Stimulated activated CD8-positive, alpha-beta memory T cell treated with anti-CD3 and anti-CD28 coated beads, Interleukin-2, amount 100 ng/mL, for 48 hours (primary cell): ENCODE data around the gene ALKBH6.
A peak's percentile ranks its signal among the peaks of the same experiment; 100 is the strongest.
"Not testable (repeated sequence)": the region's sequence is repeated elsewhere in the genome, so short reads cannot be mapped to it uniquely, and the experiment has no call there.

Source experiments
- DNase-seq, 2 donors: peaks; one replicate each; pipeline ENCODE4 v3.0.0-alpha.2; 2020; ENCODE audit warnings: low read depth in 2 of 2

ALKBH6 gene

DNA sequence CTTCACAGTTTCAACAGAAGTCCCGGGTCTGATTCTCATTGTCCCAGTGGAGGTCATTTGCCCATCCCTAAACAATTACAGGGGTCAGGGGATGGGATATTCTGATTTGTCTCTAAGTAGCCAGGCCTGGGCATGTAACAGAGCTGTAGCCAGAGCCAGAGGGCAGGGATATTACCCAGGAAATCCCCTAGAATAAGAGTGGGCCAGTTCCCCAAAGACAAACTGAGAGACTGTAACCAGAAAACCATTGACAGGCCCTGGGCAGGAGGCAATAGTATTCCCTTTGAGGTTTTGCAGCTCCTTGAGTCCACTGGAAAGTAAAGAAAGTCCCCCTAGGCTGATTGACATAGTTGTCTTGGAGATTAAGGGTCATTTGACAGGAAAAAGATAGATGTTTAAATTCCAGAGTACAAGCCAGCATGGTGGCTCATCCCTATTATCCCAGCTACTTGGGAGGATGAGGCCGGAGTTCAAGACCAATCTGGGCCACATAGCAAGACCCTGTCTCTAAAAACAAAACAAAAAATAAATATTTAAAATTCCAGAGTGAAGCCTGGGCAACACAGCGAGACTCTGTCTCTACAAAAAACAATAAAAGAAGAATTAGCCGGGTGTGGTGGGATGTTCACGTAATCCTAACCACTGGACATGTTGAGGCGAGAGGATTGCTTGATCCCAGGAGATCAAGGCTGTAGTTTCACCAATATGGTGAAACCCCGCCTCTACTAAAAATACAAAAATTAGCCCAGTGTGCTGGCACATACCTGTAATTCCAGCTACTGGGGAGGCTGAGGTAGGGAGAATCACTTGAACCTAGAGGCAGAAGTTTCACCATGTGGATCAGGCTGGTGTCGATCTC is 20.9 kb downstream of the ALKBH6 start:
- no peak for DNase-seq

DNA sequence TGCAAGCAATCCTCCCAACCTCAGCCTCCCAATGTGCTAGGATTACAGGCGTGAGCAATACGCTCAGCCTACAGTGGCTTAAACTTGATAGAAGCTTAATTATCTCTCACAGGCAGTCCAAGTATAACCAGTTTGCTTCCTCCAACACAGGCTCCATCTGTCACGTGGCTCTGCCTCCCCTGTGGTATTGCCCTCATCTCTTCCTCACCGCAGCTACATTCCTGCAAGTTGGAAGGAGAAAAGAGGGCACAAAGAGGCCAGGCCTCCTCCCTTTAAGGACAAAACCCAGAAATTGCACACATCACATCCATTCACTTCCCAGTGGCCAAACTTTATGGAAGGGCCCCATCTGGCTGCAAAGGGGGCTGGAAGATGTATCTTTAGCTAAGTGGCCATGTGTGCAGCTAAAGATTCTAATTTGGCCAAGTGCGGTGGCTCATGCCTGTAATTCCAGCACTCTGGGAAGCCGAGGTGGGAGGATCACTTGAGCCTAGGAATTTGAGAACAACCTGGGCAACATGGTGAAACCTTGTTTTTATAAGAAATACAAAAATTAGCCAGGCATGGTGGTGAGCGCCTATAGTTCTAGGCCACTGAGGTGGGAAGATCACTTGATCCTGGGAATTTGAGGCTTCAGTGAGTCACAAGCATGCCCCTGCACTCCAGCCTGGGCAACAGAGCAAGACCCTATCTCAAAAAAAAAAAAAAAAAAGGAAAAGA is 22.1 kb downstream of the ALKBH6 start:
- DNase-seq = no peak

DNA sequence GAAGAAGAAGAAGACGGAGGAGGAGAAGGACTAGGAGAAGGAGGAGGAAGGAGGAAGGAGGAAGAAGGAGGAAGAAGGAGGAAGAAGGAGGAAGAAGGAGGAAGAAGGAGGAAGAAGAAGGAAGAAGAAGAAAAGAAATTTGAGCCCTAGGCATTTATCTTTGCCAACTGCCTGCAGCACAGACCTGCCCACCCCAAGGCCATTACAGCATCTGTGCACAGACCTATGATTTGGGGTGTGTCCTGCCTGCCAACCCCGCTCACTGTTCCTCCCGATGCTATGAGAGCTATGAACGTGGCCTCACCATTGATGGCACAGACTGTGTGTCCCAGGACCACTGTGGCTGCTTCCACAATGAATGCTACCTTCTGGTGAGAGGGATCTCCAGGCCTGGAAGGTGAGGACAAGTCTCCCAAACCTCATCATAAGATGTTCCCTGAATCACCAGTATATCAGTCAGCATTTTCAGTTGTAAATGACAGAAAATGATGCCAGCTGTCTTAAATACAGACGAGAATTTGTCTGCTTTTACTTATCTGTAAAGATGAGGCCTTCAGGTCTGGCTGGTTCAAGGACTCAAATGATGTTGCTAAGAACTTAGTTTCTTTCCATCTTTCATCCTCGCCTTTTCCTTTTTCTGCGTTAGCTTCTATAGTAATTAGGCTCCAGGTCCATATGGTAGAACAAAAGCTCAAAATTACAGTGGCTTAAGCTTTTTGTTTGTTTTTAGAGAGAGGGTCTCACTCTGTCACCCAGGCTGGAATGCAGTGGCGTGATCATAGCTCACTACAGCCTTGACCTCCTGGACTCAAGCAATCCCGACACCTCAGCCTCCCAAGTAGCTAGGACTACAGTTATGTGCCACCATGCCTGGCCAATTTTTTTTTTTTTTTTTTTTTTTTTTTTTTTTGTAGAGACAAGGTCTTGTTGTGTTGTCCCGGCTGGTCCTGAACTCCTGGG is 23.0 kb downstream of the ALKBH6 start:
- DNase-seq = no peak

DNA sequence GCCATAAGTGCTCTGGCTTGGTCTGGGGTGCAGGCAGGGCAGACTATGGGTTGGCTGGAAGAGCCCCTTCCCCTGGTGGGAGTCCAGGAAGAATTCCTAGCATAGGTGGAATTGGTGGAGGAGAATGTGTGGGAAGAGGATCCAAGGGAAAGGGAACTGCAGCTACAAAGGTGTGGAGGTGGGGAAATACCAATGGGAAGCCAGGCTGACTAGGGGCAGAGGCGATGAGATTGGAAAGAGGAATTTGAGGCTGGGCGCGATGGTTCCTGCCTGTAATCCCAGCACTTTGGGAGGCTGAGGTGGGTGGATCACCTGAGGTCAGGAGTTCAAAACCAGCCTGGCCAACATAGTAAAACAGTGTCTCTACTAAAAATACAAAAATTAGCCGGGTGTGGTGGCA is 23.9 kb downstream of the ALKBH6 start:
- no peak for DNase-seq

DNA sequence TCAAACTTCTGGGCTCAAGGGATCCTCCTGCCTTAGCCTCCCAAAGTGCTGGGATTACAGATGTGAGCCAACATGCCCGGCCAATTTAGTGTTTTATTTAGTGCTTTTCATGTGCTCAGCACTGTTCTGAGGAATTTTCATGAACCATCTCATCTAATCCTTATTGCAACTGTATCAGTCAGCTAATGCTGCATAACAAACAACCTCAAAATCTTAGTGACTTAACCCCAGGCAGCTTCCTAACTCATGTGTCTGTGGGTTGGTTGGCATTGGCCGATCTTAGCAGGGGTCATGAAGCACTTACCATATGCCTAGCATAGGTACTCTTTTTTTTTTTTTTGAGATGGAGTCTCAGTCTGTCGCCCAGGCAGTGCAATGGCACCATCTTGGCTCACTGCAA is 25.2 kb downstream of the ALKBH6 start:
- DNase-seq = no peak

DNA sequence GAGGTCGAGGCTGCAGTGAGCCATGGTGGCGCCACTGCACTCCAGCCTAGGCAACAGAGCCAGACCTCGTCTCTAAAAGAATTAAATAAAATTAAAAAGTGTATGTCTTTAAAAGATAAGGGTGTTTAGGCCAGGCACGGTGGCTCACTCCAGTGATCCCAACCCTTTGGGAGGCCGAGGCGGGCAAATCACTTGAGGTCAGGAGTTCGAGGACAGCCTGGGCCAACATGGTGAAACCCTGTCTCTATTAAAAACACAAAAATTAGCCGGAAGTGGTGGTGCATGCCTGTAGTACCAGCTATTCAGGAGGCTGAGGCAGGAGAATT is 26.5 kb downstream of the ALKBH6 start:
- no peak for DNase-seq

DNA sequence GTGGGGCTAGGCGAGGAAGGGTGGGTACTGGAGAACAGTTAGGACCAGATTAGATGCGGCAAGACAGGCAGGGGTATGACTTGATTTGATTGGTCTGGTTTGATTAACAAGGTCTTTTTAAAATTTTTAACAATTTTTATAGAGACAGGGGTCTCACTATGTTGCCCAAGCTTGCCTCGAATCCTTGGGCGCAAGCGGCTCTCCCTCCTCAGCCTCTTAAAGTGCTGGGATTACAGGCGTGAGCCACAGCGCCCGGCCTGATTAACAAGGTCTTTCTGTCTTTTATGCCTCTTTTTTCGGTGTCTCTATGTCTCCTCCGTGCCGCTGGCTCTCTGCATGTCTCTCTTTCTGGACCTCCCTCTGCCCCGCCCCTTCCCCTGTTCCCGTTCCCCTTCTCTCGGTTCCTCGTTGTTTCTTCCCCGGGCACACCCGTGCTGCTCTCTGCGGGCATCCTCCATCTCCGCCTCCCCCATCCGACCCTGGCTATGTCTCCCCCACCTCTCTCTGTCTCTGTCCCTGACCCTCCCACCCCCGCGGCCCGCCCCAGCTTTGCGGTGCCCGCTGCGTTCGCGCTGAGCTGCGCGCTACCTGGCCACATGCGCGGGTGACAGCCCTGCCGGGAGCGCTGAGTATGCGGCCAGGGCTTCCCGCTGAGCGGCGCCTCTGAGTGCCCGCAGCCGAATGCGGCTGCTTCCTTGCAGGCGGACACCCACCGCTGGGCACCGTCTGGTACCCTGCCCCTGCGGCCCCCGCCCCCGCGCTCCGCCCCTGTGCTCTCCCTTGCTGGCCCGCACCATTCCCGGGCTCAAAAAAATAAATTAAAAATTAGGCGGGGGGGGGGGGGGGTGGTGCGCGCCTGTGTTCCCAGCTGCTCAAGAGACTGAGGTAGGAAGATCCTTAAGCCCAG is 27.1 kb downstream of the ALKBH6 start:
- DNase-seq = peak in 1 of 2 donors; percentile 3

DNA sequence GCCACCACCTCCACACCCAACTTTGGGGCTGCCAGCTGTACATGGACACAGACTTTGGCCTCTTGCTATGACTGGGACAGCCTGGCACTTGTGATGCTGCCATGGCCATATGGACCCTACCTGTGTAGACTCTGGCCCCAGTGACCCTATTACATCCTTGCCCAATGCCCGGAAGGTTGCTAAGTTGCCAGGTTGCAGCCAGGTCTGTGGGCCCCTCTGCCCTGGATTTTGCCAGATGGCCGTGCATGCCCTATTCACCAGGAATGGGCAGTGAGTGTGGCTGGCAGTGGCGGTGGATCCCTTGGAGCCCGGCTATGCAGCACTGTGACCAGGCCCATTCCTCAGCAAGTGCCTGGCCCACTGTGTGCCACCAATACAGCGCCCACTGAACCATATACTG is 27.9 kb downstream of the ALKBH6 start:
- no peak for DNase-seq

DNA sequence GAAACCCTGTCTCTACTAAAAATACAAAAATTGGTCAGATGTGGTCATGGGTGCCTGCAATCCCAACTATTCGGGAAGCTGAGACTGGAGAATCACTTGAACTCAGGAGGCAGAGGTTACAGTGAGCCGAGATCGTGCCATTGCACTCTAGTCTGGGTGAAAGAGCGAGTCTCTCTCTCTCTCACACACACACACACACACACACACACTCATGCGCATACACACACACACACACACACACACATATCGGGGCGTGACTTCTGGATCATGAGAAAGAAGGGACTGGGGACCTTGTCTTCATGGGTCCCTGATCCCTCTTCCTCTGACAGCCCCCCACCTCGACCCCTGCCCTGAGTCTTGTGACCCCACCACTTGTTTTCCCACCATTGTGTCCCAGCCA is 30.8 kb downstream of the ALKBH6 start:
- DNase-seq = no peak

DNA sequence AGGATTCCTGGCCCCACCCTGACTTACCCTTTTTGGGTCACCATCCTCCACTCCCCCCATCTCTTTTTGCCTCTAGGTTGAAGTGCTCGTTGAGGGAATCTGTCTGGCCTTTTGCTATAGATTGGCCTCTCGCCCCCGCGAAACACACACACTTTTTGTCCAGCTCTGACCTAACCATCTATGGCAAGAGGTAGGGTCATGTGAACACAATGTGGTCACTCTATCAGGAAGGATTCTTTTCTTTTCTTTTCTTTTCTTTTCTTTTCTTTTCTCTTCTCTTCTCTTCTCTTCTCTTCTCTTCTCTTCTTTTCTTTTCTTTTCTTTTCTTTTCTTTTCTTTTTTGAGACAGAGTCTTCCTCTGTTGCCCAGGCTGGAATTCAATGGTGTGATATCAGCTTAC is 33.0 kb downstream of the ALKBH6 start:
- DNase-seq = not testable (repeated sequence)

DNA sequence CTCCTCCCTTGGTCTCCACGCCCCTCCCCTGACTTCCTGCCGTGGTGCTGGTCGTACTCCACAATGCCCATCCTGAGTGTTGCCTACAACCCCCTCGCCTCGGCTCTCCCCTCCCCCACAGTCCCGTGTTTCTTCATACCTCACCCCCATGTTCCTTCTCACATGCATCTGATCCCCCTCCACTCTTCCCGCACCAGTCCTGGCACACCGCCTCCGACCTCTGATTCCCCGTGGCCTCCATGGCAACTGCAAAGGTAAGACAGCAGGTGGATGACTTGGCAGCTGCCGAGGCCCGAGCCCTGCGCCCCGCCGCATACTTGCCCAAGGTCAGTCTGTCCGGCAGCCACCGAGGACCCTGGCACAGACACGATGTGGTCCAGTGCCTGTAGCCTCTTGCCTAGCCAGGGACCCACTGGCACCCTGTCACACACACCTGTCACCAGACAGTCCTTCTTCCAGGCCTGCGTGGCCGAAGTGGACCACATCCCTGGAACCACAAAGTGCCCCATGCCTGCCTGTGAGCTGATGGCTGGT is 35.1 kb downstream of the ALKBH6 start:
- no peak for DNase-seq

DNA sequence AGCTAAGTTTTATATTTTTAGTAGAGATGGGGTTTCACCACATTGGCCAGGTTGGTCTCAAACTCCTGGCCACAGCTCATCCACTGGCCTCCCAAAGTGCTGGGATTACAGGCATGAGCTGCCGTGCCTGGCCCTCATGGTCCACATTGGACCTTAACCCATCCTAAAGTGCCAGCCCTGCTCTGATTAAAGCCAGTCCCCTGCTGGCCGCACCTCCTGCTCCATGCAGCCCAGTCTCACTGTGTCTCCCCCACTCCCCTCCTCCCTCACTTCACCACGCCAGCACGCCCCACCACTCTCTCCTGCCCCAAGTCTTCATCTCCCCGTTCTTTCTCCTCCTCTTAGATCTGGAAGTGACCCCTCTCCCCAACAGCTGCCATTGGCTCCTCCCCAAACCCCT is 35.7 kb downstream of the ALKBH6 start:
- no peak for DNase-seq

DNA sequence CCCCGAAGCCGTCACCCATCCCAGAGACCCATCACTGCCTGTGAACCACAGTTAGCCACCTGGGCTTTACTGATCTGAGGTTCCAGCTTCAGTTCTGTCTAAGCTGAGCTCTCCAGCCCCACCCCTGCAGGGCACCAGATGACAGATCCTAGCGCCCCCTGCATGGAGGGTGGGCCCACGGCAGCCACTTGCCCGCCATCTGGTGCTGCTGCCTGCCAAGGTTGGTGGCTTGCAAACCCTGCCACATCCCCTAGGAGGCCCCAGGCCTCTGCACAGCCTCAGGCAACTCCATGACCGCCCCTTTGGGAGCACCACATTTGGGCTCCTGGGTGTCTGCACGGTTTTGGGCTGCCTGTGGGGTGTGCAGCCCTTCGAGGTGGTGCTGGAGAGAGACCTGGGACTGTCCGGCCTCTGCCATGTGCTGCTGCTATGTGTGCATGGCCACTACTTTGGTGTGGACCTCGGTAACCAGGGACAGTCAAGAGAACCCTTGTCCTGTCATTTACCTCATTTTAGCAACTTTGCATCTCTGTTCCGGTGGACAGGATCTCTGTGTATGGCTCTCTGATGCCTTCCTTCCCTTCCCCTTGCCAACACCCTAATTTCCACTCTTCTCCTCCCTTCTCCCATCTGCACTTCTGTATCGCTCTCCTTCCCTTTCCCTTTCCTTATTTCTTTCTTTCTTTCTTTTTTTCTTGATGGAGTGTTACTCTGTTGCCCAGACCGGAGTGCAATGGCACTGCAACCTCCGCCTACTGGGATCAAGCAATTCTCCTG is 36.4 kb downstream of the ALKBH6 start:
- DNase-seq = no peak

DNA sequence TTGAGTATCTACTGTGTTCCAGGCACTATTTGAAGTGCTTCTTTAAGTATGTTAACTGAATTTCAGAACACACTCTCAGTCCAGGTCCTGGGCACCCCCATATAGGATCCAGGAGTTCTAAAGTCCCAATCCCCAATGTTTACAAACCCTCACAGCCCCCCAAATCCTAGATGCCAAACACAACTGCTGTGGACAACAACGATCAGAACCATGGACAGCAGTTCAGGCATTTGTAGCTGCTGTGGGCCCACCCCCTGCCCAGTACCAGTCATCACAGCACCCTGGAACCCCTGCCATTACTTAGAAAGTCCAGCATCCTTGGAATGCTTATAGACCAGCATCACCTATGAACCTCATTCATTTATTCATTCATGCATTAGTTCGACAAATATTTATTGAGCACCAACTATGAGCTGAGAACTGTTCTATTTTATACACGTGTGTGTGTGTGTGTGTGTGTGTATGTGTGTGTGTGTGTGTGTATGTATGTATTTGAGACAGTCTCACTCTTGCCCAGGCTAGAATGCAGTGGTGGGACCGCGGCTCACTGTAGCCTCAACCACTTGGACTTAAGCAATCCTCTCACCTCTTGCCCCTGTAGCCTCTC is 38.3 kb downstream of the ALKBH6 start:
- no peak for DNase-seq

DNA sequence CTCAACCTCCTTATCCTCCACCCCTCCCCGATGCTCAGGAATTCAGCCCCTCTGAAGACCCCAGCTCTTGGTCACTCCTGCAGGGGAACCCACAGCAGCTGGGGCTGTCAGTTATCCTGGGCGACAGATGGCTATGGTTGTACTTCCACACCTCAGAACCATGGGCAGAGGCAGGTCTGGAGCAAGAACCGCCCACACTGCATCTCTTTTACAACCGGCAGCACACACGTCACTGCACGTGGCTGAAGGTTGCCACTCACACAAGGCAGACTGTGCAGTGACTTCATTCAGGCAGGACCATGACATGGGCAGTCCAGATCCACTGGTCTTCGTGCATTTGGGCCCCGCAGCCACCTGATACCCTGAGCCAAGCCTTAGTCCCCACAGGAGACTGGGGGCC is 40.5 kb downstream of the ALKBH6 start:
- DNase-seq = no peak

DNA sequence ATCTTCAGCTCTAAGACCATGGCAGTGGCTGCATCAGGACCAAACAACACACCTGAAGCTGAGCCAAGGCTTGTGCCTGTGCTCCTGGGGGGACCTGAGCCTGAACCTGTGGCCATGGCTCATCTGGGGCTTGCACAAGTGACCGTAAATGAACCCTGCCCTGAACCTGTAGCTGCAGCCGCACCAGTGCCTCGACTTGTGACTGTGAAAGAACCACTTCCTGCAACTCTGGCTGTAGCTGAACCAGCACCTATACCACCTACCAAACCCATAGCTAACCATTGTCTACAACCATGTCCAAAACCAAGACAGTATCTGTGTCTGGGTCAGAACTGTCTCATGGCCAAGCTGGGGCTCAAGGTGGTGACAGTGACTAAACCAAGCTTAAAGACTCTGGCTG is 47.2 kb downstream of the ALKBH6 start:
- no peak for DNase-seq

DNA sequence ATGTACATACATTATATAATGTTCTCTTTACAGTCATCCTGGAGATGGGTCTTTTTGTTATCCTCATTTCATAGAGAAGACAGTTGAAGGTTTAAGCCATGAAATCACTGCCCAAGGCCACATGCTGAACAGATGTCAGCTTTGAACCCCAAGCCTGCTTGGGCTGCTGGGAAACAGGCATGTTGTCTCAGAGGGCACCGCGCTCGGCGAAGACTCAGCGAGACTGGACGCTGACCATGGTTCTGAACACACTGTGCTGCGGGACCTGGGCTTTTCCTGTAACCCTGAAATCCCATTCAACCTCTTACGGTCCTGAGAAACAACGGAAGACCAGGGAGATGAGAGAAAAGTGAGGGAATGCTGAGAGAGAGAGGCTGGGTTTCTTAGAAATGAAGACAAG is 50.5 kb downstream of the ALKBH6 start:
- peak; percentile 20 to 33 for DNase-seq

DNA sequence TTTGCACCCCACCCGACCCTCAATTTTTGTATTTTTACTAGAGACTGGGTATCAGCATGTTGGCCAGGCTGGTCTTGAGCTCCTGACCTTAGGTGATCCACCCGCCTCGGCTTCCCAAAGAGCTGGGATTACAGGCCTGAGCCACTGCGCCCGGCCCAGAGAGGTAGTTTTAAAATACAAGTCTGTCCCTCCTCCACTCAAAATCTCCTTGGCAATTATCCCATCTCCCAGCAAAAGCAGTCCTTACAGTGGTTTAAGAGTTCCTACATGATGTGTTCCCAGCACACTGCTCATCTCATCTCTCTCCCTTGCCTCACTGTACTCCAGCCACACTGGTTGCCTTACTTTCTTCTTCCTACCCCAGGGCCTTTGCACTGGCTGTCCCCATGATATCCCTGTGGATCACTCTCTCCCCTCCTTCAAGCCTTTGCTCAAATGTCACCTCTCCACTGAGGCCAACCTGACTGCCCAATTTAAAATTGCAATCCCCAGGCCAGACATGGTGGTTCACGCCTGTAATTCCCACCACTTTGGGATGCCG is 53.5 kb downstream of the ALKBH6 start:
- DNase-seq = no peak

DNA sequence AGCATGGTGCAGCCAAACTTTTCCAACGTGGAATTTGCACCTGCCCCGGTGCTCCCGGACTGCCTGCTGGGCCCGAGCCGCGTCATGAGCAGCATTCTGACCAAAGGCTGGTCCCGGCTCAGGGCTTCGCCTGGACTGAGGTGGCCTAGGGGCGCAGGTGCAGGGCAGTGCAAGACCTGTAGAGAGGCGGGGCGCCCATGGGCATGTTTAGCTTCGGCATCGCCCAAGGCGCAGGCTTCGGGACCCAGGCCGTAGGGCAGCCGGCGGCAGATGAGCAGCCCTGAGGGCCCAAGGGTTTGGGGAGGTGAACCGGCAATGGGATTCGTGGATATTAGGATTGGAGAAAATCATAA is 54.1 kb downstream of the ALKBH6 start:
- DNase-seq = no peak
